NT2/D1 (cell line): Measurements from ENCODE around the gene CPED1.

Experiments
- SUZ12 ChIP-seq: IDR thresholded peaks from 2 replicates; pipeline ENCODE4 v1.6.1; 2011; ENCODE audit not compliant: insufficient read length, insufficient read depth; ENCODE audit errors: extremely low read depth
- YY1 ChIP-seq: IDR thresholded peaks from 2 replicates; pipeline ENCODE4 v1.6.1; 2011; ENCODE audit not compliant: insufficient read length, insufficient read depth
- ZNF274 ChIP-seq: IDR thresholded peaks from 2 replicates; pipeline ENCODE4 v1.6.1; 2011; ENCODE audit warnings: mild to moderate bottlenecking, low read depth, low read length

- TF ChIP-seq YY1 = no peak
- no peak for TF ChIP-seq SUZ12
- no peak for TF ChIP-seq ZNF274
Measured at GRCh38 chr7:121286186-121286585, 297.7 kb downstream of the CPED1 start.
